ENCODE data around the gene AGR3.

Gene AGR3

DNA sequence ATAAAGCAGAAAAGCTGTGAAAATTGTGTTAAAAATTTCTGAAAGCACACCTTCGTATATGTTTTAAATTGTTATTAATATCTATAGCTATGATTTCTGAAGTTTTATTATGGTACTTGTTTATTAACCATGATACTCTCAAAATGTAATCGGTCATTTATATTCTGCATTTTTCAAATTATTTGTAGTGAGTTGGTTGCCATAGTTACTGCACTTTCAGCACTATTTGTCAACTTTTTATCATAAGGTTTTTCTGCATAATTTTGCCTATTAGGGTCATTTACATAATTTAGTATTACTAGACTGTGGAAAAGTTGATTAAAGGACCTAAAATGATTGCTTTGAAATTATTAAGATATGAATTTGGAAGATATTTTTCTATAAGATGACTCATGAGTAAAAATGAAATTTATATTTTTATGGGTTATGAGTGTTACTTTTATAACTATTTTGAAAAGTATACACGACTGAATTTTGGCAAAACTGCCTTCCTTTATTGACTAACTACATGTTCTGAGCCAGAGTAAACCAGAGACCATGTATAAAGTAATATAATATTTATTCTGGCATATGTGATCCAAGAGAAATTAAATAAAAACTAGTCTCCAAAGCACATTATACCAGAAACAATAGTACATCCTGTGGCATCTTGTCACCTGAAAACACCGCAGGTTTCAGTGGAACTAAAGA is 69.1 kb downstream of the AGR3 start:
- H3K4me3 ChIP-seq (ENCODE audit: low read length in 2 of 2), result no peak overlapping the region
- no peak overlapping the region for H3K4me2 ChIP-seq (ENCODE audit: insufficient read depth, low read length, poor library complexity, severe bottlenecking)
- no peaks in the 10 kb centered on the region for H3K27me3 ChIP-seq (ENCODE audit: control insufficient read depth in 3 of 3, insufficient read depth in 3 of 3, low read depth in 1 of 3, low read length in 3 of 3)
- H2BK12ac ChIP-seq (ENCODE audit: low read length), result no peak overlapping the region
- no peak overlapping the region for H3K18ac ChIP-seq (ENCODE audit: low read length)
- no peak overlapping the region for H2AK5ac ChIP-seq (ENCODE audit: low read depth, low read length)
- H3K27ac ChIP-seq (replicated peaks; ENCODE audit: low read length), result no peak overlapping the region
- no peak overlapping the region for H2BK15ac ChIP-seq (ENCODE audit: low read length)
- H3K23ac ChIP-seq (ENCODE audit: low read depth, low read length, poor library complexity), result no peak overlapping the region
- no peak overlapping the region for H4K8ac ChIP-seq (ENCODE audit: low read depth, low read length)
- no peaks in the 10 kb centered on the region for H3K9me3 ChIP-seq (replicated peaks in 1 of 2; ENCODE audit: control insufficient read depth in 2 of 2, insufficient read depth in 1 of 2, low read depth in 1 of 2, low read length in 2 of 2)
- no peaks in the 10 kb centered on the region for H3K79me1 ChIP-seq (ENCODE audit: low read depth, low read length)
- no peak for DNase-seq (ENCODE audit: low spot score)
- H2BK120ac ChIP-seq (ENCODE audit: low read depth, low read length), result no peak overlapping the region
- H3K14ac ChIP-seq (ENCODE audit: low read length), result no peak overlapping the region
- H4K91ac ChIP-seq (ENCODE audit: low read depth, low read length, poor library complexity), result no peak overlapping the region
- no peak overlapping the region for H2BK5ac ChIP-seq (ENCODE audit: low read length)
- WGBS, 2 donors (ENCODE audit: extremely low coverage in 2 of 2, insufficient read length in 2 of 2, insufficient replicate concordance in 1 of 2), result no CpG with 5 or more reads among the region's 4 CpGs
- no peaks in the 10 kb centered on the region for H3K36me3 ChIP-seq (replicated peaks in 1 of 2; ENCODE audit: control insufficient read depth in 2 of 2, insufficient read depth in 2 of 2, low read length in 2 of 2)
- H3K9ac ChIP-seq (ENCODE audit: low read depth, low read length, poor library complexity), result no peak overlapping the region
- no peak overlapping the region for H2AFZ ChIP-seq (ENCODE audit: low read length)
- H3K4ac ChIP-seq (ENCODE audit: low read length), result no peak overlapping the region
- H3K4me1 ChIP-seq (ENCODE audit: control insufficient read depth in 2 of 2, insufficient read depth in 1 of 2, low read depth in 1 of 2, low read length in 2 of 2), result no peaks in the 10 kb centered on the region

DNA sequence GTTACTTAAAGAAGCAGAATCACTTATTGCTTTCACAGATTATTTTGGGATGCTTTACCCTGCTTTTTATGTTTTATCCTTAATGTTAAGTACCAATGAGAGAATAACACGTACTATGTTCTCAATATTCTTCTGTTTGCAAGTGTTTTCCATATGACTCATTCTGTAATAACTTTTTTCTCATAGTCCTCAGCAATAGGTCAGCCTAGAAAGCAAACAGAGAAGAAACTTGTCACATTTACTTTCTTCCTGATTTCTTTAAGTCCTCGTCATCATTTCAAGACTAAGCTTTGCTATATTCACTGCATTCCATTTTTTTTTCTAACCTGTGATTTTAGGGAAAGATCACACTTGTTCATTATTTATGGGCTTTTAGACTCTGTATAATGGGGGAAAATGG is 70.2 kb downstream of the AGR3 start:
- H3K18ac ChIP-seq (ENCODE audit: low read length), result no peak overlapping the region
- no peak overlapping the region for H3K14ac ChIP-seq (ENCODE audit: low read length)
- no peak overlapping the region for H2BK15ac ChIP-seq (ENCODE audit: low read length)
- H3K27me3 ChIP-seq (ENCODE audit: control insufficient read depth in 3 of 3, insufficient read depth in 3 of 3, low read depth in 1 of 3, low read length in 3 of 3), result no peaks in the 10 kb centered on the region
- no peak overlapping the region for H2AK5ac ChIP-seq (ENCODE audit: low read depth, low read length)
- no peak overlapping the region for H2BK120ac ChIP-seq (ENCODE audit: low read depth, low read length)
- no peak overlapping the region for H3K4ac ChIP-seq (ENCODE audit: low read length)
- WGBS, 2 donors (ENCODE audit: extremely low coverage in 2 of 2, insufficient read length in 2 of 2, insufficient replicate concordance in 1 of 2), result no CpG with 5 or more reads among the region's 2 CpGs
- no peaks in the 10 kb centered on the region for H3K36me3 ChIP-seq (replicated peaks in 1 of 2; ENCODE audit: control insufficient read depth in 2 of 2, insufficient read depth in 2 of 2, low read length in 2 of 2)
- no peak overlapping the region for H2BK5ac ChIP-seq (ENCODE audit: low read length)
- H3K4me2 ChIP-seq (ENCODE audit: insufficient read depth, low read length, poor library complexity, severe bottlenecking), result no peak overlapping the region
- no peak overlapping the region for H3K23ac ChIP-seq (ENCODE audit: low read depth, low read length, poor library complexity)
- H4K91ac ChIP-seq (ENCODE audit: low read depth, low read length, poor library complexity), result no peak overlapping the region
- no peaks in the 10 kb centered on the region for H3K9me3 ChIP-seq (replicated peaks in 1 of 2; ENCODE audit: control insufficient read depth in 2 of 2, insufficient read depth in 1 of 2, low read depth in 1 of 2, low read length in 2 of 2)
- DNase-seq (ENCODE audit: low spot score), result no peak
- no peak overlapping the region for H3K4me3 ChIP-seq (ENCODE audit: low read length in 2 of 2)
- H3K79me1 ChIP-seq (ENCODE audit: low read depth, low read length), result no peaks in the 10 kb centered on the region
- no peak overlapping the region for H4K8ac ChIP-seq (ENCODE audit: low read depth, low read length)
- no peak overlapping the region for H2BK12ac ChIP-seq (ENCODE audit: low read length)
- no peaks in the 10 kb centered on the region for H3K4me1 ChIP-seq (ENCODE audit: control insufficient read depth in 2 of 2, insufficient read depth in 1 of 2, low read depth in 1 of 2, low read length in 2 of 2)
- no peak overlapping the region for H2AFZ ChIP-seq (ENCODE audit: low read length)
- H3K27ac ChIP-seq (replicated peaks; ENCODE audit: low read length), result no peak overlapping the region
- no peak overlapping the region for H3K9ac ChIP-seq (ENCODE audit: low read depth, low read length, poor library complexity)

- H3K14ac ChIP-seq (ENCODE audit: low read length), result no peak overlapping the region
- no peak for DNase-seq (ENCODE audit: low spot score)
- H3K4me3 ChIP-seq (ENCODE audit: low read length in 2 of 2), result no peak overlapping the region
- H2AK5ac ChIP-seq (ENCODE audit: low read depth, low read length), result no peak overlapping the region
- H3K27me3 ChIP-seq (ENCODE audit: control insufficient read depth in 3 of 3, insufficient read depth in 3 of 3, low read depth in 1 of 3, low read length in 3 of 3), result no peaks in the 10 kb centered on the region
- H3K9ac ChIP-seq (ENCODE audit: low read depth, low read length, poor library complexity), result no peak overlapping the region
- H3K9me3 ChIP-seq (replicated peaks in 1 of 2; ENCODE audit: control insufficient read depth in 2 of 2, insufficient read depth in 1 of 2, low read depth in 1 of 2, low read length in 2 of 2), result no peaks in the 10 kb centered on the region
- H3K23ac ChIP-seq (ENCODE audit: low read depth, low read length, poor library complexity), result no peak overlapping the region
- no peak overlapping the region for H4K8ac ChIP-seq (ENCODE audit: low read depth, low read length)
- no peak overlapping the region for H2BK12ac ChIP-seq (ENCODE audit: low read length)
- no peak overlapping the region for H2BK120ac ChIP-seq (ENCODE audit: low read depth, low read length)
- no peaks in the 10 kb centered on the region for H3K79me1 ChIP-seq (ENCODE audit: low read depth, low read length)
- H3K4me2 ChIP-seq (ENCODE audit: insufficient read depth, low read length, poor library complexity, severe bottlenecking), result no peak overlapping the region
- H2BK5ac ChIP-seq (ENCODE audit: low read length), result no peak overlapping the region
- H3K18ac ChIP-seq (ENCODE audit: low read length), result no peak overlapping the region
- no peaks in the 10 kb centered on the region for H3K4me1 ChIP-seq (ENCODE audit: control insufficient read depth in 2 of 2, insufficient read depth in 1 of 2, low read depth in 1 of 2, low read length in 2 of 2)
- no peak overlapping the region for H2BK15ac ChIP-seq (ENCODE audit: low read length)
- H3K36me3 ChIP-seq (replicated peaks in 1 of 2; ENCODE audit: control insufficient read depth in 2 of 2, insufficient read depth in 2 of 2, low read length in 2 of 2), result no peaks in the 10 kb centered on the region
- no peak overlapping the region for H3K4ac ChIP-seq (ENCODE audit: low read length)
- no peak overlapping the region for H3K27ac ChIP-seq (replicated peaks; ENCODE audit: low read length)
- no peak overlapping the region for H2AFZ ChIP-seq (ENCODE audit: low read length)
- no CpG with 5 or more reads among the region's 5 CpGs for WGBS, 2 donors (ENCODE audit: extremely low coverage in 2 of 2, insufficient read length in 2 of 2, insufficient replicate concordance in 1 of 2)
- no peak overlapping the region for H4K91ac ChIP-seq (ENCODE audit: low read depth, low read length, poor library complexity)
Observed at GRCh38 chr7:16810573-16810972, 71.2 kb downstream of the AGR3 start.

- DNase-seq (ENCODE audit: low spot score), result no peak
- H3K18ac ChIP-seq (ENCODE audit: low read length), result no peak overlapping the region
- no CpG with 5 or more reads among the region's 2 CpGs for WGBS, 2 donors (ENCODE audit: extremely low coverage in 2 of 2, insufficient read length in 2 of 2, insufficient replicate concordance in 1 of 2)
- no peak overlapping the region for H3K4ac ChIP-seq (ENCODE audit: low read length)
- no peak overlapping the region for H3K4me3 ChIP-seq (ENCODE audit: low read length in 2 of 2)
- no peak overlapping the region for H2BK120ac ChIP-seq (ENCODE audit: low read depth, low read length)
- H3K27me3 ChIP-seq (ENCODE audit: control insufficient read depth in 3 of 3, insufficient read depth in 3 of 3, low read depth in 1 of 3, low read length in 3 of 3), result no peaks in the 10 kb centered on the region
- no peaks in the 10 kb centered on the region for H3K79me1 ChIP-seq (ENCODE audit: low read depth, low read length)
- no peak overlapping the region for H3K27ac ChIP-seq (replicated peaks; ENCODE audit: low read length)
- no peak overlapping the region for H3K9ac ChIP-seq (ENCODE audit: low read depth, low read length, poor library complexity)
- no peak overlapping the region for H2AK5ac ChIP-seq (ENCODE audit: low read depth, low read length)
- no peak overlapping the region for H2BK5ac ChIP-seq (ENCODE audit: low read length)
- H3K23ac ChIP-seq (ENCODE audit: low read depth, low read length, poor library complexity), result no peak overlapping the region
- H3K14ac ChIP-seq (ENCODE audit: low read length), result no peak overlapping the region
- H2BK12ac ChIP-seq (ENCODE audit: low read length), result no peak overlapping the region
- no peak overlapping the region for H4K91ac ChIP-seq (ENCODE audit: low read depth, low read length, poor library complexity)
- H3K4me2 ChIP-seq (ENCODE audit: insufficient read depth, low read length, poor library complexity, severe bottlenecking), result no peak overlapping the region
- no peak overlapping the region for H2AFZ ChIP-seq (ENCODE audit: low read length)
- no peak overlapping the region for H4K8ac ChIP-seq (ENCODE audit: low read depth, low read length)
- H3K36me3 ChIP-seq (replicated peaks in 1 of 2; ENCODE audit: control insufficient read depth in 2 of 2, insufficient read depth in 2 of 2, low read length in 2 of 2), result no peaks in the 10 kb centered on the region
- no peak overlapping the region for H2BK15ac ChIP-seq (ENCODE audit: low read length)
- no peaks in the 10 kb centered on the region for H3K4me1 ChIP-seq (ENCODE audit: control insufficient read depth in 2 of 2, insufficient read depth in 1 of 2, low read depth in 1 of 2, low read length in 2 of 2)
- H3K9me3 ChIP-seq (replicated peaks in 1 of 2; ENCODE audit: control insufficient read depth in 2 of 2, insufficient read depth in 1 of 2, low read depth in 1 of 2, low read length in 2 of 2), result no peaks in the 10 kb centered on the region
Observed at GRCh38 chr7:16810112-16810511, 71.7 kb downstream of the AGR3 start.

All from neuronal stem cell (in vitro differentiated cells).